GM23248 (cell line): ENCODE data around the gene PSMB7. TPM values are rescaled to one million over a fixed set of nuclear protein-coding genes. Genes with fewer than 3 reads are reported as not detected.

Experiments
- DNase-seq: peaks from one replicate; pipeline ENCODE4 v3.0.0-alpha.2; 2015
- H2AFZ ChIP-seq: fragments of 200-600 bp; sonication (generic); 2 replicates; pipeline ENCODE4 v1.6.1; 2016; ENCODE audit warnings: antibody characterized with exemption
- H3F3A ChIP-seq: fragments of 200-600 bp; sonication (generic); 2 replicates; pipeline ENCODE4 v1.6.1; 2016; ENCODE audit warnings: mild to moderate bottlenecking, antibody characterized with exemption, mixed run types; ENCODE audit not compliant: insufficient read depth
- H3K27ac ChIP-seq: fragments of 200-600 bp; sonication (generic); 2 replicates; pipeline ENCODE4 v1.5.1; 2016; ENCODE audit warnings: mild to moderate bottlenecking
- H3K27me3 ChIP-seq: fragments of 200-600 bp; sonication (generic); replicated peaks from 2 replicates; pipeline ENCODE4 v1.6.1; 2016; ENCODE audit warnings: mild to moderate bottlenecking; ENCODE audit not compliant: insufficient read depth
- H3K36me3 ChIP-seq: fragments of 200-600 bp; sonication (generic); 2 replicates; pipeline ENCODE4 v1.6.1; 2016; ENCODE audit warnings: low read depth, mild to moderate bottlenecking
- H3K4me1 ChIP-seq: fragments of 200-600 bp; sonication (generic); 2 replicates; pipeline ENCODE4 v1.6.1; 2016; ENCODE audit warnings: mild to moderate bottlenecking; ENCODE audit not compliant: insufficient read depth
- H3K4me2 ChIP-seq: fragments of 200-600 bp; sonication (generic); one replicate; pipeline ENCODE4 v1.6.1; 2016; ENCODE audit warnings: mild to moderate bottlenecking; ENCODE audit not compliant: unreplicated experiment
- H3K4me3 ChIP-seq: fragments of 200-600 bp; sonication (generic); 2 replicates; pipeline ENCODE4 v1.5.1; 2016; ENCODE audit warnings: mild to moderate bottlenecking
- H3K79me2 ChIP-seq: fragments of 200-600 bp; sonication (generic); 2 replicates; pipeline ENCODE4 v1.6.1; 2016; ENCODE audit warnings: mild to moderate bottlenecking; ENCODE audit not compliant: insufficient read depth
- H3K9ac ChIP-seq: fragments of 200-600 bp; sonication (generic); 2 replicates; pipeline ENCODE4 v1.6.1; 2016; ENCODE audit warnings: mild to moderate bottlenecking
- H3K9me2 ChIP-seq: fragments of 200-600 bp; sonication (generic); 2 replicates; pipeline ENCODE4 v1.6.1; 2016; ENCODE audit warnings: mixed run types, mild to moderate bottlenecking, moderate library complexity; ENCODE audit not compliant: insufficient read depth
- H3K9me3 ChIP-seq: fragments of 200-600 bp; sonication (generic); one replicate; pipeline ENCODE4 v1.6.1; 2017; ENCODE audit warnings: low read depth
- H4K20me1 ChIP-seq: fragments of 200-600 bp; sonication (generic); 2 replicates; pipeline ENCODE4 v1.6.0; 2016; ENCODE audit not compliant: insufficient read depth
- EZH2 ChIP-seq: fragments of 200-600 bp; sonication (generic); IDR thresholded peaks from 2 replicates; pipeline ENCODE4 v1.6.1; 2018; ENCODE audit warnings: antibody characterized with exemption, mild to moderate bottlenecking; ENCODE audit not compliant: insufficient read depth, poor library complexity, severe bottlenecking
- EZH2phosphoT487 ChIP-seq: fragments of 200-600 bp; sonication (generic); IDR thresholded peaks from 2 replicates; pipeline ENCODE4 v1.6.1; 2018; ENCODE audit warnings: antibody characterized with exemption, moderate library complexity, mild to moderate bottlenecking, low read depth; ENCODE audit not compliant: insufficient read depth
- WGBS, 2 experiments: methylation state at CpG; one replicate each; pipeline ENCODE4 v1.1.6; 2015 to 2017; ENCODE audit warnings: low lambda C conversion rate in 2 of 2, low coverage in 1 of 2; ENCODE audit errors: missing lambda C conversion rate in 2 of 2; 5-methylcytosine and 5-hydroxymethylcytosine counted together
- in situ Hi-C: fragments of 300-500 bp; cut with MboI; formaldehyde crosslinking; loops from 2 replicates; pipeline ENCODE4 v1.15.0; 2020
- polyA plus RNA-seq: library from polyadenylated mRNA; unstranded; fragments of >200 nt; fragmentation: Nextera tagmentation; extraction: Ambion mirVana; gene quantifications from 2 replicates; pipeline ENCODE4 v1.2.1, GENCODE V29; 2016
- total RNA-seq: library from RNA; depleted of rRNA; stranded (reverse); fragments of >200 nt; shearing (Covaris generic); gene quantifications from 2 replicates; pipeline ENCODE4 v1.2.3, GENCODE V29; 2014; rRNA removed

Gene PSMB7
- total RNA-seq (182 and 202 TPM in 2 replicates), polyA plus RNA-seq (245 and 249 TPM in 2 replicates)

- Histone ChIP-seq H3K9me3 (no peaks in the 10 kb centered on the region), H3K27me3 (no peaks in the 10 kb centered on the region), H3K4me3 (peak within 1 kb of the TSS; percentile 92), H3K9me2 (no peaks in the 10 kb centered on the region), H3K4me1 (peaks cover 39% of the 10 kb centered on the region), H3K27ac (peak within 1 kb of the TSS; percentile 63), H2AFZ (peak within 1 kb of the TSS; percentile 91), H3K9ac (peak within 1 kb of the TSS; percentile 94), H3K79me2 (peaks cover 33% of the 10 kb centered on the region), H4K20me1 (no peaks in the 10 kb centered on the region), H3K4me2 (peak within 1 kb of the TSS; percentile 88), H3K36me3 (peaks cover 32% of the 10 kb centered on the region), H3F3A (peaks cover 40% of the 10 kb centered on the region)
- no peak for TF ChIP-seq EZH2
- TF ChIP-seq EZH2phosphoT487: no peak
- DNase-seq: peak; percentile 98
- WGBS, 2 experiments: 8 to 9% methylated on average over 40 to 41 of the region's 41 CpGs
- in situ Hi-C loops: loop anchor here (25.0 kb wide), 1 partner anchor 297 kb away; no protein-coding TSS in a partner anchor
Measured at GRCh38 chr9:124415102-124415851, at the start of gene PSMB7. PSMB7 (minus strand) TSS chr9:124415442; CDS start chr9:124415425, 17 bp downstream.

GRCh38 chr9:124462739-124463138 lies 47.5 kb upstream of the PSMB7 start:
- Histone ChIP-seq H3K9me2 (no peaks in the 10 kb centered on the region), H3K79me2 (no peaks in the 10 kb centered on the region), H3K9me3 (no peaks in the 10 kb centered on the region), H3K4me2 (no peak overlapping the region), H3K36me3 (no peaks in the 10 kb centered on the region), H3K9ac (no peak overlapping the region), H3K27me3 (peaks cover 20% of the 10 kb centered on the region), H3K4me3 (no peak overlapping the region), H3F3A (no peaks in the 10 kb centered on the region), H3K4me1 (no peaks in the 10 kb centered on the region), H3K27ac (no peak overlapping the region), H4K20me1 (no peaks in the 10 kb centered on the region), H2AFZ (no peak overlapping the region)
- DNase-seq: no peak
- no peak for TF ChIP-seq EZH2
- no peak for TF ChIP-seq EZH2phosphoT487
- WGBS, 2 experiments: 79 to 85% methylated on average over 1 of the region's 1 CpG
- in situ Hi-C loops: no loop called here

GRCh38 chr9:124458441-124458840 lies 43.2 kb upstream of the PSMB7 start:
- H3K9me3 ChIP-seq: no peaks in the 10 kb centered on the region
- no peaks in the 10 kb centered on the region for H3K36me3 ChIP-seq
- in situ Hi-C loops: no loop called here
- no peaks in the 10 kb centered on the region for H3K9me2 ChIP-seq
- no peak for DNase-seq
- no peak overlapping the region for H2AFZ ChIP-seq
- no peak overlapping the region for H3K4me2 ChIP-seq
- H3K27me3 ChIP-seq: peaks cover 22% of the 10 kb centered on the region
- no peaks in the 10 kb centered on the region for H3K79me2 ChIP-seq
- no peaks in the 10 kb centered on the region for H3F3A ChIP-seq
- no peaks in the 10 kb centered on the region for H4K20me1 ChIP-seq
- TF ChIP-seq EZH2: no peak
- no peak for TF ChIP-seq EZH2phosphoT487
- no peak overlapping the region for H3K27ac ChIP-seq
- H3K4me3 ChIP-seq: no peak overlapping the region
- no peak overlapping the region for H3K9ac ChIP-seq
- 70 to 76% methylated on average over 9 of the region's 9 CpGs for WGBS, 2 experiments
- H3K4me1 ChIP-seq: no peaks in the 10 kb centered on the region

GRCh38 chr9:124457887-124458431 lies 42.7 kb upstream of the PSMB7 start:
- Histone ChIP-seq H3K9me3 (no peaks in the 10 kb centered on the region), H3K9me2 (no peaks in the 10 kb centered on the region), H3K4me1 (no peaks in the 10 kb centered on the region), H3K27me3 (peaks cover 17% of the 10 kb centered on the region), H3F3A (no peaks in the 10 kb centered on the region), H3K36me3 (no peaks in the 10 kb centered on the region), H3K79me2 (no peaks in the 10 kb centered on the region), H3K27ac (no peak overlapping the region), H4K20me1 (no peaks in the 10 kb centered on the region), H3K4me2 (no peak overlapping the region), H3K9ac (no peak overlapping the region), H3K4me3 (no peak overlapping the region), H2AFZ (no peak overlapping the region)
- in situ Hi-C loops: no loop called here
- TF ChIP-seq EZH2 (no peak), EZH2phosphoT487 (no peak)
- WGBS, 2 experiments: 57 to 73% methylated on average over 8 of the region's 8 CpGs
- DNase-seq: no peak
